GM13977 (cell line): ENCODE results near the gene HOXA1.

ENCODE experiments used
- DNase-seq: peaks from one replicate; pipeline ENCODE4 v3.0.0; 2012; ENCODE audit warnings: low spot score
- in situ Hi-C: fragments of 300-500 bp; cut with MboI; formaldehyde crosslinking; loops from one replicate; pipeline ENCODE4 v1.12.0; 2022; ENCODE audit warnings: low sequenced_read_pairs, low pct_unique_long_range_greater_than_20kb, mixed read lengths, inconsistent platforms; ENCODE audit not compliant: unreplicated experiment
- TF ChIP-seq, protein P1 (sequence below): IDR thresholded peaks from 2 replicates; pipeline ENCODE4 v1.5.1; 2012; ENCODE audit warnings: mild to moderate bottlenecking, control low read depth; ENCODE audit not compliant: insufficient read depth; ENCODE audit errors: extremely low read depth, missing control alignments

The HOXA1 gene

DNA sequence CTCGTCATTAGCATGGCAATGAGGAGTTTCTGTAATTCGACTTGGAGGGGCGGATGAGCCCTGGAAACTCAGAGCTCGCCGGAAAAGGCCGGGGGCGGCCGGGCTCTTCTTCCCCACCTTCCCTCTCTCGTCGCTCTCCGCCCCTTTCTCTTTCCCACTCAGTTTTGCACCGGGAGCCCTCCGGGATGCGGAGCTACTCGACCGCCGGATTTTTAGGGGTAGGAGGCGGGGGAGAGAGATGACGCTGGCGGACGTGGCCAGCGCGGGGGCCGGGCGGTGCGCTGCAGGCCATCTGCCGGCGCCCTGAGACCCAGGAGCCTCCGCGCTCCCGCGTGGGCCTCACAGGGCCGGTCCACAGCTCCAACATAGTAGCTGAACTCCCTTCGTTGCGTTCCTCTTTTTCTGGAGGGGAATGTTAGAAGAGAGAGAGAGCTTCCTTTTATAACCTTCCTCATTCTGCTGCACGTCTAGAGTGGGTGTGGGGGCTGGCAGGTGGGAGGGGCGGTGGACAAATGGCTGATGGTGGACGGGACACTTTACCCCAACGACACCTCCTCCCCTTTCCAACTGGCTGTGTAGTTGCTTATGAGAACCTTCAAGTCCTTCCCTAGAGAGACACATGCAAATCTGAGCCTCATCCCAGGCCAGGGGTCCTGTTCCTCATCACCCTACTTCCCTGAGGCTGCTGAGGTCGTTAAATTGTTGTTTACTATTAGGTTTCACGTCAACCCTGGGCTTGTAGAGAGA is 1.1 kb upstream of the HOXA1 start:
- no peak for DNase-seq
- in situ Hi-C loops, result no loop called here

DNA sequence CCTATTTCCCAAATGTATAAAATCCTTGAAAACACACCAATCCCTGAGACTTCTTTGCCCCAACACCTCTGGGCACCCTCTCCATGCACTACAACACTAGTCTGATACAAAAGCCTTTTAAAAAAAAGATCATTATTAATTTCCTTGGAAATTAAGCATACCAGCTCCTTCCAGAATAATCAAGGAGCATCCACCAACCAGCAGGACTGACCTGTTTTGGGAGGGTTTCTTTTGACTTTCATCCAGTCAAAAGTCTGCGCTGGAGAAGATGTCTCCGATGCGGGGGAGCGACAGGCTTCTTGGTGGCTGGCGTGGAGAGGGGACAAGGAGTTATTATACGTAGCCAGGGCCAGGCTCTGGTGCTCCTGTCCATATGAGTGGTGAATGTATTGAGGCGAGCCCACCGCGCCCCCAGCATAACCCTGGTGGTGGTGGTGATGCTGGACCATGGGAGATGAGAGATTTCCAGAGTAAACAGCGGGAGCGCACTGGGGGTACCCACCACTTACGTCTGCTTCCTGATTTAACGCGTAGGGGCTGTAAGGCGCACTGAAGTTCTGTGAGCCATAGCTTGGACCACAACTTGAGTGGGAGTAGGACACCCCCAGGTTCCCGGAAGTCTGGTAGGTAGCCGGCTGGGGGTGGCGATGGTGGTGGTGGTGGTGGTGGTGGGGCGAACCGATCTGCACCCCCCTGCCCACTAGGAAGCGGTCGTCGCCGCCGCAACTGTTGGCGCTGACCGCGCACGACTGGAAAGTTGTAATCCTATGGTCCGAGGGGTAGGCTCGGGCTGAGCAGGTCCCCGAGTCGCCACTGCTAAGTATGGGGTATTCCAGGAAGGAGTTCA is 527 bp downstream of the HOXA1 start:
- DNase-seq, result peak; percentile 15
- in situ Hi-C loops, result no loop called here
- TF ChIP-seq, protein P1, sequence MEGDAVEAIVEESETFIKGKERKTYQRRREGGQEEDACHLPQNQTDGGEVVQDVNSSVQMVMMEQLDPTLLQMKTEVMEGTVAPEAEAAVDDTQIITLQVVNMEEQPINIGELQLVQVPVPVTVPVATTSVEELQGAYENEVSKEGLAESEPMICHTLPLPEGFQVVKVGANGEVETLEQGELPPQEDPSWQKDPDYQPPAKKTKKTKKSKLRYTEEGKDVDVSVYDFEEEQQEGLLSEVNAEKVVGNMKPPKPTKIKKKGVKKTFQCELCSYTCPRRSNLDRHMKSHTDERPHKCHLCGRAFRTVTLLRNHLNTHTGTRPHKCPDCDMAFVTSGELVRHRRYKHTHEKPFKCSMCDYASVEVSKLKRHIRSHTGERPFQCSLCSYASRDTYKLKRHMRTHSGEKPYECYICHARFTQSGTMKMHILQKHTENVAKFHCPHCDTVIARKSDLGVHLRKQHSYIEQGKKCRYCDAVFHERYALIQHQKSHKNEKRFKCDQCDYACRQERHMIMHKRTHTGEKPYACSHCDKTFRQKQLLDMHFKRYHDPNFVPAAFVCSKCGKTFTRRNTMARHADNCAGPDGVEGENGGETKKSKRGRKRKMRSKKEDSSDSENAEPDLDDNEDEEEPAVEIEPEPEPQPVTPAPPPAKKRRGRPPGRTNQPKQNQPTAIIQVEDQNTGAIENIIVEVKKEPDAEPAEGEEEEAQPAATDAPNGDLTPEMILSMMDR, result no peak

More for the DNA sequence above, 1.1 kb upstream of the HOXA1 start:
- TF ChIP-seq, protein P1, result no peak

GRCh38 chr7:27094304-27095049 is 1.3 kb downstream of the HOXA1 start:
- in situ Hi-C loops, result no loop called here
- no peak for DNase-seq
- TF ChIP-seq, protein P1, result no peak

DNA sequence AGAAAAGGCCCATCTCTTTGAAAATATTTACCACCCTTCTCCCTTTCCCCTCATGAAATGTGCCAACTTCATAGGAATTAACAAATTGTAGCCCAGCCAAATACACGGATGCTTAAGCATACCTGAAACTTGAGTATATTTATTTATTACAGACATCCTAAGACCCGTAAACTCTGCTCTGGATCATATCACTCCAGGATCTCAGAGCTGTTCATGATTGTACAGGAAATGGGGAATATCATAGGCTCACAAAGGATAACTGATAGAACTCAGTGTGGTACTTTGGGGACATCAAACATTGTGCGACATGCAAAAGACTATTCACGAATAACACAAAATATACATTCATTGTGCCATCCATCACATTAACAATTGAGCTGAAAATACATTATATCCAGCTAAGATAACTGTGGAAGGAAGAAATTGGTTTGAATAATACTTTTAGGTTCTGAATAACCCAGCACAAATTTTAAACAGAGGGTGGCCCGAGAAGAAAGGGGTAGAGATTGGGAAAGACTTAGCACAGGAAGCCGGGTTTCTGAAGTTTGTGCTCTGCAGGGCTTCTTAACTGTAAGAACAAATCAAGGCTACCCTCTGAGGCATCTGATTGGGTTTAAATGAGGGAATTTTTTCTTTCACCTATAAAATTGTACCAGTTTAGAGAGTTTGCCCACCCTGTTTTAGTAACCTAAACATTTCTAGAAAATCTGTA is 2.5 kb downstream of the HOXA1 start:
- no peak for DNase-seq
- in situ Hi-C loops, result no loop called here
- TF ChIP-seq, protein P1, result no peak

- no peak for DNase-seq
- TF ChIP-seq, protein P1, result no peak
- in situ Hi-C loops, result no loop called here
These were observed 3.0 kb downstream of the HOXA1 start for GRCh38 chr7:27092819-27093110.
